ENCODE results near the gene RRP15. TPM values are rescaled to one million over a fixed set of nuclear protein-coding genes. Genes with fewer than 3 reads are reported as not detected.

The RRP15 gene
- total and polyA plus RNA-seq, 8 donors = 1.9 to 11.6 (median 5.8) TPM

GRCh38 chr1:218383681-218384080, 98.6 kb downstream of the RRP15 start:
- Histone ChIP-seq H3K4me1 (peaks cover 0 to 7% (median 6%) of the 10 kb centered on the region in 3 donors), H3K27ac (no peak overlapping the region), H3K27me3 (no peaks in the 10 kb centered on the region), H3K9me3 (no peaks in the 10 kb centered on the region), H3K4me3 (no peak overlapping the region), H3K36me3 (no peaks in the 10 kb centered on the region)
- intact Hi-C loops (cut with DNase I) = no loop called here
- DNase-seq (no peak), ATAC-seq (no peak), FAIRE-seq (no peak)
- TF ChIP-seq CTCF (IDR thresholded peaks at IDR 0.05) = no peak
- WGBS, 2 donors = 38 to 43% methylated on average over 8 of the region's 8 CpGs

- no peak for FAIRE-seq
- Histone ChIP-seq H3K4me1 (peaks cover 0 to 7% (median 6%) of the 10 kb centered on the region in 3 donors), H3K4me3 (no peak overlapping the region), H3K36me3 (no peaks in the 10 kb centered on the region), H3K27ac (no peak overlapping the region), H3K9me3 (no peaks in the 10 kb centered on the region), H3K27me3 (no peaks in the 10 kb centered on the region)
- no peak for ATAC-seq
- DNase-seq = no peak
- TF ChIP-seq CTCF (IDR thresholded peaks at IDR 0.05) = no peak
- whole genome bisulfite sequencing, 2 donors = 62 to 64% methylated on average over 6 of the region's 6 CpGs
- intact Hi-C loops (cut with DNase I) = no loop called here
These were observed 99.5 kb downstream of the RRP15 start for GRCh38 chr1:218384581-218384993.

Other genes starting within 250 kb of the RRP15 start
- 10 to 100 TPM in 2 of 6 donors, 1 to 10 TPM in 4; 2.3 to 20.3 (median 3.4) TPM for gene TGFB2, start 60.0 kb downstream of the RRP15 start, total RNA-seq
- gene TGFB2, start 60.0 kb downstream of the RRP15 start, polyA plus RNA-seq = 1 to 10 TPM; 1.6 to 2.1 TPM

Measured in pancreas (tissue), 10 donors.